ENCODE measurements around the gene VPS13D. TPM values are rescaled to one million over a fixed set of nuclear protein-coding genes. Genes with fewer than 3 reads are reported as not detected.
A peak's percentile ranks its signal among the peaks of the same experiment; 100 is the strongest.

VPS13D gene
- total RNA-seq, 4 donors from 2014 or later, result 42.5 to 103 (median 59.8) TPM

DNA sequence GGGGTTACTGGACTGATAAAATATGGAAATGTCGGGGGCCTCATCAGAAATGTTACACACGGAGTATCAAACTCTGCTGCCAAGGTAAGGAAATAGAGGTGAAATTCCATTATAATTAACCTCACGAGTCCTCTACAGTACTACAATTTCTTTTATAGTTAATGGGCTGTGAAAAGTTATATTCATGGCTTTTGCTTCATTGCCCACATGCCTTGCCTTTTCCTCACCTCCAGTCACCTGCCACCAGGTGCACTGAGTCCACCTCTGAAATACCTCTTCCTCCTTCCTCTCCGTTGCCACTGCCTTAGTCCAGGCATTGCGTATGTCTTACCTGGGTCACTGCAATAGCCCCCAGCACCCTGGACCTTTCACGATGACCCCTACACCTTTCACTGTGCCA is 186.9 kb downstream of the VPS13D start:
- Histone ChIP-seq H3K9me3 (no peaks in the 10 kb centered on the region), H3K4me1 (peaks cover 0 to 15% (median 4%) of the 10 kb centered on the region in 3 donors), H3K27ac (no peak overlapping the region), H3K27me3 (no peaks in the 10 kb centered on the region), H3K36me3 (peaks cover 0 to 74% (median 0%) of the 10 kb centered on the region in 3 donors), H3K4me3 (no peak overlapping the region)
- DNase-seq, result no peak
- no peak for TF ChIP-seq POLR2A (IDR thresholded peaks at IDR 0.05)
- TF ChIP-seq, protein P1, sequence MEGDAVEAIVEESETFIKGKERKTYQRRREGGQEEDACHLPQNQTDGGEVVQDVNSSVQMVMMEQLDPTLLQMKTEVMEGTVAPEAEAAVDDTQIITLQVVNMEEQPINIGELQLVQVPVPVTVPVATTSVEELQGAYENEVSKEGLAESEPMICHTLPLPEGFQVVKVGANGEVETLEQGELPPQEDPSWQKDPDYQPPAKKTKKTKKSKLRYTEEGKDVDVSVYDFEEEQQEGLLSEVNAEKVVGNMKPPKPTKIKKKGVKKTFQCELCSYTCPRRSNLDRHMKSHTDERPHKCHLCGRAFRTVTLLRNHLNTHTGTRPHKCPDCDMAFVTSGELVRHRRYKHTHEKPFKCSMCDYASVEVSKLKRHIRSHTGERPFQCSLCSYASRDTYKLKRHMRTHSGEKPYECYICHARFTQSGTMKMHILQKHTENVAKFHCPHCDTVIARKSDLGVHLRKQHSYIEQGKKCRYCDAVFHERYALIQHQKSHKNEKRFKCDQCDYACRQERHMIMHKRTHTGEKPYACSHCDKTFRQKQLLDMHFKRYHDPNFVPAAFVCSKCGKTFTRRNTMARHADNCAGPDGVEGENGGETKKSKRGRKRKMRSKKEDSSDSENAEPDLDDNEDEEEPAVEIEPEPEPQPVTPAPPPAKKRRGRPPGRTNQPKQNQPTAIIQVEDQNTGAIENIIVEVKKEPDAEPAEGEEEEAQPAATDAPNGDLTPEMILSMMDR (IDR thresholded peaks at IDR 0.05), result no peak
- intact Hi-C loops (cut with DNase I), result no loop called here
- WGBS, 2 donors, result 84 to 89% methylated on average over 6 of the region's 6 CpGs

DNA sequence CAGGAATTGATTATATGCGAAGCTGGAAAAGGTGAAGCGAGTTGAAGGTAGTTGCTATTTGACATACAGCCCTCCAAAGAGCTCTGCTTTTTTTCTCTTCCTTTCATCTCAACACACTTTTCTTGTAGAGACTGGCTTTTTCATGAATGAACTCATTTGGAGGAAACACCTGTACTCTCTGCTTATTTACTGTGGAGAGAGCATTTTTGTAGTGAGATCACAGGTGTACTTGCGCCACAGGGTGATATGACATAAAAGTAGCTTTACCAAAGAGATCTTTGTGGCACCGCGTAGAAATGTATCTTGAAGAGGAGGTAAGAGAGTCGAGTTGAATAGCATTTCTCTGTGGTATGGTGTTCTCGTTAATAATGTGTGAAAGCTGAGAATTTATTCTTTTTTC is 187.6 kb downstream of the VPS13D start:
- Histone ChIP-seq H3K27me3 (no peaks in the 10 kb centered on the region), H3K36me3 (peaks cover 0 to 71% (median 0%) of the 10 kb centered on the region in 3 donors), H3K27ac (no peak overlapping the region), H3K4me1 (peaks cover 0 to 15% (median 4%) of the 10 kb centered on the region in 3 donors), H3K9me3 (no peaks in the 10 kb centered on the region), H3K4me3 (no peak overlapping the region)
- 90 to 91% methylated on average over 7 of the region's 7 CpGs for WGBS, 2 donors
- no peak for DNase-seq
- intact Hi-C loops (cut with DNase I), result no loop called here
- no peak for TF ChIP-seq POLR2A (IDR thresholded peaks at IDR 0.05)
- TF ChIP-seq, protein P1 (IDR thresholded peaks at IDR 0.05), result no peak

DNA sequence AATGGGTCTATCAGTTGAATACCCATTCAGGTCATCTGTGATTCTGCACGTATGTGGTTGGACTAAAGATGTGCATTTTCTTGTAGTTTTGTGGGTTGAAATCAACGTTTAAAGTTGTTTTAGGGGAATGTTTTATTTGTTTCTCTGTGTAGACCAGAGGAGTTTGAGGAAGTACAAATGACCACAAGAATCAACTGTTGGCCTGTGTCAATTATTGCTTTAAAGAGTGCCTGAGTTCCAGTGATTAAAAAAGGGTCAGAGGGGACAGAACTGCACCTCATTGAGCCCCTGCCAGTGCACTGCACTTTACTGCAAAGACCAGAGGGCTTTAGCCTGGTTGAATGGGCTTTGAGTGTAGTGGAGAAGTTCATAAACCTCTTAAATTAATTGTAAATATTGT is 190.3 kb downstream of the VPS13D start:
- H3K36me3 ChIP-seq, result peaks cover 0 to 77% (median 0%) of the 10 kb centered on the region in 3 donors
- no peak overlapping the region for H3K4me3 ChIP-seq
- WGBS, 2 donors, result 77 to 80% methylated on average over 2 of the region's 2 CpGs
- intact Hi-C loops (cut with DNase I), result no loop called here
- no peaks in the 10 kb centered on the region for H3K27me3 ChIP-seq
- no peak for DNase-seq
- H3K4me1 ChIP-seq, result peaks cover 0 to 27% (median 17%) of the 10 kb centered on the region in 3 donors
- no peaks in the 10 kb centered on the region for H3K9me3 ChIP-seq
- no peak overlapping the region for H3K27ac ChIP-seq
- TF ChIP-seq, protein P1 (IDR thresholded peaks at IDR 0.05), result no peak
- TF ChIP-seq POLR2A (IDR thresholded peaks at IDR 0.05), result no peak

DNA sequence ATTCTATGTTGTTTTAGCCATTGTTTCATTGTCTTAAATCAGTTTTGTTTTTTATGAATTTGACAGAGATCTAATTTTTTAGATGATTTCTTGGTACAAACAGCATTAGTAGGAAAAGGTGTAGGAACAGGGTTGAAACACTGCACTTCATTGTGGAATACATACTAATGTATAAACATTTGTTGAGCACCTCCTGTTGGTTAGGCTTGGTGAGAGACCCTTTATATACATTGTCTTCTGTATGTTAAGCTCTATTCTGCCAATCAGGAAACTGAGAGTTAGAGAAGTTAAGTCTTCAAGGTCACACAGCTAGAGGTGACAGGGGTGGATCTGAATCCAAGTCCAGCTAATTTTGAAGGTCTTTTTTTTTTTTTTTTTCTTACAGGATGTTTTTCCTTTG is 192.7 kb downstream of the VPS13D start:
- no peak overlapping the region for H3K4me3 ChIP-seq
- no peaks in the 10 kb centered on the region for H3K9me3 ChIP-seq
- TF ChIP-seq, protein P1 (IDR thresholded peaks at IDR 0.05), result no peak
- no peak for TF ChIP-seq POLR2A (IDR thresholded peaks at IDR 0.05)
- peaks cover 0 to 57% (median 0%) of the 10 kb centered on the region in 3 donors for H3K36me3 ChIP-seq
- no peak overlapping the region for H3K27ac ChIP-seq
- no peak for DNase-seq
- intact Hi-C loops (cut with DNase I), result no loop called here
- no peaks in the 10 kb centered on the region for H3K27me3 ChIP-seq
- peaks cover 0 to 42% (median 17%) of the 10 kb centered on the region in 3 donors for H3K4me1 ChIP-seq

DNA sequence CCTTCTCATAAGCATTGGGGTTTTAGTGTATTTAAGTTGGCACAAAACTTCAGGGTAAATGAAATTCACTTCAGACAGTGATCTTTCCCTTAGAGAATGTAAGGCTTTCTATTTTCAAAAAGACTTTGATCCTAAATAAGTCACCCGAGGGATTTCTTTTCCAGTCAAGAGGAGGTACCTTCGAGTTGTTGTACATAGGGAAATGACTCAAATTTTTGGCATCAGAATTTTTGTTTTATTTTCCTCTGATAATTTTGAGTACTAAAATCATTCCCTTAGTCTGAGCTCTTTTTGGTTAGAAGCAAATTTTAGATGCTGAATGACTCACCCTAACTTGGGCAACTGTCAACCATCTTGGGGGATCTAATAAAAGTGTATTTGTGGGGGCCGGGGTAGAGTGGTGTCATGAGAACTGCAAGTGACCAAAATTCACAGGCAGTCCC is 194.3 kb downstream of the VPS13D start:
- WGBS, 2 donors, result 15 to 23% methylated on average over 3 of the region's 3 CpGs
- peaks cover 0 to 57% (median 0%) of the 10 kb centered on the region in 3 donors for H3K36me3 ChIP-seq
- DNase-seq, result no peak
- peak overlapping the region; percentile 38 to 72 (median 66) for H3K27ac ChIP-seq
- TF ChIP-seq, protein P1 (IDR thresholded peaks at IDR 0.05), result no peak
- TF ChIP-seq POLR2A (IDR thresholded peaks at IDR 0.05), result no peak
- H3K27me3 ChIP-seq, result no peaks in the 10 kb centered on the region
- no peaks in the 10 kb centered on the region for H3K9me3 ChIP-seq
- intact Hi-C loops (cut with DNase I), result no loop called here
- no peak overlapping the region for H3K4me3 ChIP-seq
- H3K4me1 ChIP-seq, result peaks cover 0 to 42% (median 17%) of the 10 kb centered on the region in 3 donors

Measured in esophagus squamous epithelium (tissue), 5 donors.